ENCODE results near the gene ATG16L1.

- no peak for TF ChIP-seq CTCF (IDR thresholded peaks at IDR 0.05)
- no peak for TF ChIP-seq POLR2A (IDR thresholded peaks at IDR 0.05; ENCODE audit: low read depth)
- TF ChIP-seq POLR2AphosphoS5 (IDR thresholded peaks at IDR 0.05): no peak
Measured at GRCh38 chr2:233301248-233301647, 49.8 kb downstream of the ATG16L1 start.

Data from esophagus muscularis mucosa (tissue), 3 donors.